Testis (tissue), 3 donors: Measurements from ENCODE around the gene PDP2. TPM values are rescaled to one million over a fixed set of nuclear protein-coding genes. Genes with fewer than 3 reads are reported as not detected.

ENCODE experiments used
- DNase-seq: peaks from one replicate; pipeline ENCODE4 v3.0.0-alpha.2; 2019
- H3K27ac ChIP-seq, 2 donors: fragments of 200-600 bp; sonication (generic); one replicate each; pipeline ENCODE4 v1.5.1; 2019
- H3K27me3 ChIP-seq: fragments of 200-600 bp; sonication (generic); one replicate; pipeline ENCODE4 v1.5.1; 2019
- H3K36me3 ChIP-seq: fragments of 200-600 bp; sonication (generic); one replicate; pipeline ENCODE4 v1.5.1; 2017; ENCODE audit warnings: low read depth; ENCODE audit errors: missing control alignments
- H3K4me1 ChIP-seq: fragments of 200-600 bp; sonication (generic); one replicate; pipeline ENCODE4 v1.5.1; 2019
- H3K4me3 ChIP-seq, 2 donors: fragments of 200-600 bp; sonication (generic); one replicate each; pipeline ENCODE4 v1.5.1; 2017 to 2019
- H3K9me3 ChIP-seq: fragments of 200-600 bp; sonication (generic); one replicate; pipeline ENCODE4 v1.5.1; 2017
- CTCF ChIP-seq, 3 experiments: fragments of 450-650 bp in 2 of 3; fragments of 200-600 bp in 1 of 3; sonication (generic) in 1 of 3; IDR thresholded peaks; one replicate each; pipeline ENCODE4 v1.5.1; 2016 to 2019; ENCODE audit warnings: antibody characterized with exemption in 3 of 3, mild to moderate bottlenecking in 2 of 3, moderate library complexity in 1 of 3
- POLR2A ChIP-seq: fragments of 450-650 bp; IDR thresholded peaks from one replicate; pipeline ENCODE4 v1.6.1; 2017; ENCODE audit warnings: antibody characterized with exemption, mild to moderate bottlenecking, moderate library complexity
- WGBS, 2 donors: methylation state at CpG; one replicate each; pipeline ENCODE4 v1.1.5; 2018; 5-methylcytosine and 5-hydroxymethylcytosine counted together
- intact Hi-C: fragments of 100-400 bp; cut with DNase I; formaldehyde crosslinking; loops from one replicate; pipeline ENCODE4 v1.15.1; 2023; ENCODE audit warnings: low total_unique reads
- polyA plus RNA-seq: library from polyadenylated mRNA; stranded (reverse); fragments of 350-450 nt; fragmentation: Illumina TruSeq; extraction: RNeasy Lipid Tissue Mini Kit (QIAGEN cat#74804); gene quantifications from one replicate; pipeline ENCODE4 v1.2.3, GENCODE V29; 2014; ENCODE audit warnings: low read depth, low replicate concordance; ENCODE audit not compliant: insufficient read depth
- total RNA-seq, 2 donors: library from RNA; depleted of rRNA; stranded (reverse); fragments of >200 nt; gene quantifications; one replicate each; pipeline ENCODE4 v1.2.3, GENCODE V29; 2016

Gene PDP2
- total and polyA plus RNA-seq, 3 donors from 2014 or later = 14.0 to 23.9 (median 22.9) TPM

DNA sequence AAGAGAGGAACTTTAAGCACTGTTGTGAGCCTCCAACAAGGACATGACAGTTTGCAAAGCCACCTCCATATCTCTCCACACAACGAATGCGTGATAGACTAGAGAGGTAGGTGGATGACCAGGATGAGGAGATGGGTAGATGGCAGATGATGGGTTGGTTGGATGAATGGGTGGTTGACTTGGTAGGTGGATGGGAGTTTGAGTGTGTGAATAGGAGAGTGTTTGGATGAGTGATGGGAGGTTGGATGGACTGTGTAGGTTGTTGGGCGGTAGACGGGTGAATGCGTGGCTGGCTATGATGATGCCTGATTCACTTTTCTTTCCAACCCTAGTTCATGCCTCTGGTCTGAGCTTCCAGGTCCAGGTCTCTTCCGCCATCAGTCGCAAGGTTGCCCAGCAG, 34.2 kb downstream of the PDP2 start:
- TF ChIP-seq CTCF (IDR thresholded peaks at IDR 0.05) (no peak), POLR2A (no peak)
- WGBS, 2 donors = 97 to 98% methylated on average over 7 of the region's 7 CpGs
- no peaks in the 10 kb centered on the region for H3K9me3 ChIP-seq
- H3K4me3 ChIP-seq = no peak overlapping the region
- peaks cover 5% of the 10 kb centered on the region for H3K4me1 ChIP-seq
- DNase-seq = no peak
- no peaks in the 10 kb centered on the region for H3K36me3 ChIP-seq
- intact Hi-C loops = no loop called here
- no peaks in the 10 kb centered on the region for H3K27me3 ChIP-seq
- no peak overlapping the region for H3K27ac ChIP-seq

- Histone ChIP-seq H3K36me3 (no peaks in the 10 kb centered on the region), H3K27me3 (no peaks in the 10 kb centered on the region), H3K9me3 (no peaks in the 10 kb centered on the region), H3K27ac (no peak overlapping the region), H3K4me3 (no peak overlapping the region), H3K4me1 (peaks cover 10% of the 10 kb centered on the region)
- TF ChIP-seq POLR2A (no peak), CTCF (IDR thresholded peaks at IDR 0.05) (no peak)
- WGBS, 2 donors = 66 to 77% methylated on average over 7 of the region's 7 CpGs
- no peak for DNase-seq
- intact Hi-C loops = no loop called here
Measured at GRCh38 chr16:66915041-66915440, 34.7 kb downstream of the PDP2 start.

DNA sequence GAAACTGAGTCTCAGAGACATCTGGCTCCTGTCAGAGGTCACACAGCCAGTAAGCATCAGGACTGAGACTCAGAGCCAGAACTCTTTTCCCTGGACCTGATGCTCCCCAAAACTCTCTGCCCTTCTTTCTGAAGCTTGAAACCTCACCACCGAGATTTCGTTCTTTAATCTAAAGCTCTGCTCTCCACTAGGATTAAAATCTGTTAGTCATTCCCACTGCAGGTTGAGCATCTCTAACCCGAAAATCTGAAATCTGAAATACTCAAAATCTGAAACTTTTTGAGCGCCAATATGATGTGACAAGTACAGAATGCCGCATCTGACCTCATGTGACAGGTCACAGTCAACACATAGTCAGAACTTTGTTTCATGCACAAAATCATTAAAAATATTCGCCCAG, 36.2 kb downstream of the PDP2 start:
- peaks cover 16% of the 10 kb centered on the region for H3K4me1 ChIP-seq
- DNase-seq = no peak
- no peaks in the 10 kb centered on the region for H3K27me3 ChIP-seq
- no peak overlapping the region for H3K27ac ChIP-seq
- no peak overlapping the region for H3K4me3 ChIP-seq
- no peaks in the 10 kb centered on the region for H3K36me3 ChIP-seq
- H3K9me3 ChIP-seq = no peaks in the 10 kb centered on the region
- intact Hi-C loops = no loop called here
- no peak for TF ChIP-seq POLR2A
- no peak for TF ChIP-seq CTCF (IDR thresholded peaks at IDR 0.05)
- WGBS, 2 donors = 91 to 93% methylated on average over 6 of the region's 6 CpGs

DNA sequence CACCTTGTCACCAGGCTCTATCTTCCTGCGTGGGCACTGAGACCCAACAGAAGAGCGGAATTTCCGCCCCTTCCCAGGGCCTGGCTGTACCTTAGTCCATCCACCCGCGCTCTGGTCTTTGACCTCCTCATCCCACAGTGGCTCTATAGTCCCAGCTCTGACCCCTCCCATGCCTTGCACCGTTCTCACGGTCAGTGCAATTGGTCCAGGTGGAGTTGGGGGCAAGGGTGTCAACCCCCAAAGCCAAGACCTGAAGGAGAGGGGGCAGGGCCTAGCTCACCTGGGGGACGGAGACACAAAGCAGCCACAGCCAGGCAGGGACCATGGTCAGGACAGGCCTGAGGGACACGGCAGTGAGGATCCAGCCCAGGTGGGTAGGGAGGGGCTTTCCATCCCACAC, 37.4 kb downstream of the PDP2 start:
- 82 to 90% methylated on average over 7 to 9 of the region's 9 CpGs for WGBS, 2 donors
- Histone ChIP-seq H3K27ac (no peak overlapping the region), H3K4me1 (peaks cover 18% of the 10 kb centered on the region), H3K27me3 (no peaks in the 10 kb centered on the region), H3K4me3 (no peak overlapping the region), H3K36me3 (no peaks in the 10 kb centered on the region), H3K9me3 (no peaks in the 10 kb centered on the region)
- TF ChIP-seq CTCF (IDR thresholded peaks at IDR 0.05) (no peak), POLR2A (no peak)
- DNase-seq = no peak
- intact Hi-C loops = no loop called here

GRCh38 chr16:66918355-66918754, 38.0 kb downstream of the PDP2 start:
- Histone ChIP-seq H3K27ac (no peak overlapping the region), H3K9me3 (no peaks in the 10 kb centered on the region), H3K36me3 (no peaks in the 10 kb centered on the region), H3K4me3 (no peak overlapping the region), H3K4me1 (peaks cover 24% of the 10 kb centered on the region), H3K27me3 (no peaks in the 10 kb centered on the region)
- TF ChIP-seq CTCF (IDR thresholded peaks at IDR 0.05) (no peak), POLR2A (no peak)
- no peak for DNase-seq
- intact Hi-C loops = no loop called here
- 87 to 92% methylated on average over 4 to 6 of the region's 6 CpGs for WGBS, 2 donors
